ENCODE measurements around the gene SEMA4G. TPM values are rescaled to one million over a fixed set of nuclear protein-coding genes. Genes with fewer than 3 reads are reported as not detected.

The SEMA4G gene
- total RNA-seq, 1 donor, result under 0.01 TPM

GRCh38 chr10:101002456-101002855 is 33.2 kb downstream of the SEMA4G start:
- Histone ChIP-seq H3K9me3 (ENCODE audit: low read depth, low read length) (no peaks in the 10 kb centered on the region), H3K4me1 (ENCODE audit: insufficient read depth, low read length) (peaks cover 36% of the 10 kb centered on the region), H3K27me3 (ENCODE audit: insufficient read depth, low read length) (no peaks in the 10 kb centered on the region), H3K4me2 (ENCODE audit: insufficient read depth, low read length) (peak overlapping the region; percentile 80), H3K4me3 (ENCODE audit: insufficient read depth, low read length) (no peak overlapping the region), H3K36me3 (ENCODE audit: insufficient read depth, low read length) (peaks cover 43% of the 10 kb centered on the region), H3K27ac (ENCODE audit: low read depth, low read length) (peak overlapping the region; percentile 93), H4K20me1 (ENCODE audit: insufficient read depth, low read length) (peaks cover 45% of the 10 kb centered on the region), H3K79me2 (ENCODE audit: insufficient read depth, low read length) (peaks cover 62% of the 10 kb centered on the region), H2AFZ (ENCODE audit: low read length) (no peak overlapping the region)
- no peak for TF ChIP-seq CTCF (IDR thresholded peaks at IDR 0.05; ENCODE audit: extremely low read depth, low read depth, low read length)
- DNase-seq (ENCODE audit: insufficient read length, low spot score, missing footprints), result peak; percentile 83

GRCh38 chr10:101003639-101004206 is 34.4 kb downstream of the SEMA4G start:
- Histone ChIP-seq H3K36me3 (ENCODE audit: insufficient read depth, low read length) (peaks cover 43% of the 10 kb centered on the region), H3K4me3 (ENCODE audit: insufficient read depth, low read length) (no peak overlapping the region), H3K4me1 (ENCODE audit: insufficient read depth, low read length) (peaks cover 34% of the 10 kb centered on the region), H3K79me2 (ENCODE audit: insufficient read depth, low read length) (peaks cover 62% of the 10 kb centered on the region), H3K27ac (ENCODE audit: low read depth, low read length) (peak overlapping the region; percentile 12), H3K27me3 (ENCODE audit: insufficient read depth, low read length) (no peaks in the 10 kb centered on the region), H4K20me1 (ENCODE audit: insufficient read depth, low read length) (peaks cover 45% of the 10 kb centered on the region), H3K4me2 (ENCODE audit: insufficient read depth, low read length) (no peak overlapping the region), H2AFZ (ENCODE audit: low read length) (no peak overlapping the region), H3K9me3 (ENCODE audit: low read depth, low read length) (no peaks in the 10 kb centered on the region)
- DNase-seq (ENCODE audit: insufficient read length, low spot score, missing footprints), result peak; percentile 50
- no peak for TF ChIP-seq CTCF (IDR thresholded peaks at IDR 0.05; ENCODE audit: extremely low read depth, low read depth, low read length)

- H3K27ac ChIP-seq (ENCODE audit: low read depth, low read length), result no peak overlapping the region
- peak; percentile 23 for DNase-seq (ENCODE audit: insufficient read length, low spot score, missing footprints)
- H2AFZ ChIP-seq (ENCODE audit: low read length), result no peak overlapping the region
- no peak for TF ChIP-seq CTCF (IDR thresholded peaks at IDR 0.05; ENCODE audit: extremely low read depth, low read depth, low read length)
- H3K4me2 ChIP-seq (ENCODE audit: insufficient read depth, low read length), result no peak overlapping the region
- no peaks in the 10 kb centered on the region for H3K9me3 ChIP-seq (ENCODE audit: low read depth, low read length)
- peaks cover 56% of the 10 kb centered on the region for H3K79me2 ChIP-seq (ENCODE audit: insufficient read depth, low read length)
- H3K4me3 ChIP-seq (ENCODE audit: insufficient read depth, low read length), result no peak overlapping the region
- H4K20me1 ChIP-seq (ENCODE audit: insufficient read depth, low read length), result peaks cover 45% of the 10 kb centered on the region
- no peaks in the 10 kb centered on the region for H3K27me3 ChIP-seq (ENCODE audit: insufficient read depth, low read length)
- peaks cover 31% of the 10 kb centered on the region for H3K4me1 ChIP-seq (ENCODE audit: insufficient read depth, low read length)
- H3K36me3 ChIP-seq (ENCODE audit: insufficient read depth, low read length), result peaks cover 43% of the 10 kb centered on the region
Measured at GRCh38 chr10:101005361-101005760, 36.1 kb downstream of the SEMA4G start.

GRCh38 chr10:101005869-101006567 is 36.7 kb downstream of the SEMA4G start:
- peaks cover 43% of the 10 kb centered on the region for H3K36me3 ChIP-seq (ENCODE audit: insufficient read depth, low read length)
- no peak for TF ChIP-seq CTCF (IDR thresholded peaks at IDR 0.05; ENCODE audit: extremely low read depth, low read depth, low read length)
- H3K27me3 ChIP-seq (ENCODE audit: insufficient read depth, low read length), result no peaks in the 10 kb centered on the region
- H3K4me3 ChIP-seq (ENCODE audit: insufficient read depth, low read length), result no peak overlapping the region
- peaks cover 45% of the 10 kb centered on the region for H4K20me1 ChIP-seq (ENCODE audit: insufficient read depth, low read length)
- peaks cover 49% of the 10 kb centered on the region for H3K79me2 ChIP-seq (ENCODE audit: insufficient read depth, low read length)
- H2AFZ ChIP-seq (ENCODE audit: low read length), result no peak overlapping the region
- no peak overlapping the region for H3K4me2 ChIP-seq (ENCODE audit: insufficient read depth, low read length)
- no peaks in the 10 kb centered on the region for H3K9me3 ChIP-seq (ENCODE audit: low read depth, low read length)
- H3K4me1 ChIP-seq (ENCODE audit: insufficient read depth, low read length), result peaks cover 24% of the 10 kb centered on the region
- peak; percentile 13 for DNase-seq (ENCODE audit: insufficient read length, low spot score, missing footprints)
- no peak overlapping the region for H3K27ac ChIP-seq (ENCODE audit: low read depth, low read length)
